Measurements from ENCODE around the gene SH3GL1. TPM values are rescaled to one million over a fixed set of nuclear protein-coding genes. Genes with fewer than 3 reads are reported as not detected.
"Not testable (repeated sequence)": the region's sequence is repeated elsewhere in the genome, so short reads cannot be mapped to it uniquely, and the experiment has no call there.

The SH3GL1 gene
- total RNA-seq, 1 donor from 2014 or later: 16.2 TPM

GRCh38 chr19:4349225-4349624, 51.1 kb downstream of the SH3GL1 start:
- H3K9me3 ChIP-seq (ENCODE audit: control insufficient read depth in 3 of 3, low read length in 3 of 3); H3K36me3 ChIP-seq (ENCODE audit: control insufficient read depth in 3 of 3, insufficient read depth in 3 of 3, low read length in 3 of 3); H3K9ac ChIP-seq (ENCODE audit: low read depth in 1 of 3, low read length in 3 of 3): not testable (repeated sequence)

GRCh38 chr19:4347521-4347920, 52.8 kb downstream of the SH3GL1 start:
- H3K4me3 ChIP-seq (ENCODE audit: low read length in 3 of 3): no peak overlapping the region
- H3K4me1 ChIP-seq (ENCODE audit: control insufficient read depth in 3 of 3, insufficient read depth in 3 of 3, low read length in 3 of 3): peaks cover 14 to 18% (median 17%) of the 10 kb centered on the region in 3 donors
- no peak overlapping the region for H3K27ac ChIP-seq (ENCODE audit: low read depth, low read length)
- H3K27me3 ChIP-seq (ENCODE audit: control insufficient read depth in 3 of 3, insufficient read depth in 3 of 3, low read length in 3 of 3): no peaks in the 10 kb centered on the region
- no peak overlapping the region for H3K9ac ChIP-seq (ENCODE audit: low read depth in 1 of 3, low read length in 3 of 3)
- no peaks in the 10 kb centered on the region for H3K9me3 ChIP-seq (ENCODE audit: control insufficient read depth in 3 of 3, low read length in 3 of 3)
- peaks cover 0 to 4% (median 4%) of the 10 kb centered on the region in 3 donors for H3K36me3 ChIP-seq (ENCODE audit: control insufficient read depth in 3 of 3, insufficient read depth in 3 of 3, low read length in 3 of 3)

More at GRCh38 chr19:4349225-4349624, 51.1 kb downstream of the SH3GL1 start:
- H3K4me3 ChIP-seq (ENCODE audit: low read length in 3 of 3); H3K27ac ChIP-seq (ENCODE audit: low read depth, low read length); H3K27me3 ChIP-seq (ENCODE audit: control insufficient read depth in 3 of 3, insufficient read depth in 3 of 3, low read length in 3 of 3): not testable (repeated sequence)
- H3K4me1 ChIP-seq (ENCODE audit: control insufficient read depth in 3 of 3, insufficient read depth in 3 of 3, low read length in 3 of 3): peaks cover 7 to 10% (median 8%) of the 10 kb centered on the region in 3 donors

GRCh38 chr19:4346020-4346383, 54.3 kb downstream of the SH3GL1 start:
- Histone ChIP-seq H3K36me3 (ENCODE audit: control insufficient read depth in 3 of 3, insufficient read depth in 3 of 3, low read length in 3 of 3) (peaks cover 0 to 4% (median 4%) of the 10 kb centered on the region in 3 donors), H3K9me3 (ENCODE audit: control insufficient read depth in 3 of 3, low read length in 3 of 3) (no peaks in the 10 kb centered on the region), H3K27me3 (ENCODE audit: control insufficient read depth in 3 of 3, insufficient read depth in 3 of 3, low read length in 3 of 3) (no peaks in the 10 kb centered on the region), H3K9ac (ENCODE audit: low read depth in 1 of 3, low read length in 3 of 3) (no peak overlapping the region), H3K4me3 (ENCODE audit: low read length in 3 of 3) (no peak overlapping the region), H3K4me1 (ENCODE audit: control insufficient read depth in 3 of 3, insufficient read depth in 3 of 3, low read length in 3 of 3) (peaks cover 18 to 22% (median 20%) of the 10 kb centered on the region in 3 donors), H3K27ac (ENCODE audit: low read depth, low read length) (no peak overlapping the region)

GRCh38 chr19:4345342-4346019, 54.9 kb downstream of the SH3GL1 start:
- H3K27me3 ChIP-seq (ENCODE audit: control insufficient read depth in 3 of 3, insufficient read depth in 3 of 3, low read length in 3 of 3): no peaks in the 10 kb centered on the region
- no peak overlapping the region for H3K9ac ChIP-seq (ENCODE audit: low read depth in 1 of 3, low read length in 3 of 3)
- H3K4me3 ChIP-seq (ENCODE audit: low read length in 3 of 3): no peak overlapping the region
- H3K27ac ChIP-seq (ENCODE audit: low read depth, low read length): no peak overlapping the region
- no peaks in the 10 kb centered on the region for H3K9me3 ChIP-seq (ENCODE audit: control insufficient read depth in 3 of 3, low read length in 3 of 3)
- H3K4me1 ChIP-seq (ENCODE audit: control insufficient read depth in 3 of 3, insufficient read depth in 3 of 3, low read length in 3 of 3): peaks cover 18 to 22% (median 20%) of the 10 kb centered on the region in 3 donors
- peaks cover 0 to 4% (median 4%) of the 10 kb centered on the region in 3 donors for H3K36me3 ChIP-seq (ENCODE audit: control insufficient read depth in 3 of 3, insufficient read depth in 3 of 3, low read length in 3 of 3)

- Histone ChIP-seq H3K27me3 (ENCODE audit: control insufficient read depth in 3 of 3, insufficient read depth in 3 of 3, low read length in 3 of 3) (no peaks in the 10 kb centered on the region), H3K36me3 (ENCODE audit: control insufficient read depth in 3 of 3, insufficient read depth in 3 of 3, low read length in 3 of 3) (peaks cover 0 to 4% (median 4%) of the 10 kb centered on the region in 3 donors), H3K4me1 (ENCODE audit: control insufficient read depth in 3 of 3, insufficient read depth in 3 of 3, low read length in 3 of 3) (peaks cover 18 to 23% (median 20%) of the 10 kb centered on the region in 3 donors), H3K9me3 (ENCODE audit: control insufficient read depth in 3 of 3, low read length in 3 of 3) (no peaks in the 10 kb centered on the region), H3K9ac (ENCODE audit: low read depth in 1 of 3, low read length in 3 of 3) (peak within 1 kb of the TSS; percentile 80 to 95 (median 88)), H3K4me3 (ENCODE audit: low read length in 3 of 3) (peak within 1 kb of the TSS; percentile 89 to 97 (median 94)), H3K27ac (ENCODE audit: low read depth, low read length) (peak within 1 kb of the TSS; percentile 90)
These were observed 56.7 kb downstream of the SH3GL1 start, which contains the start of gene MPND for GRCh38 chr19:4343370-4344307. Gene MPND, plus strand, starts transcription at chr19:4343562. Its CDS starts 32 bp downstream, at chr19:4343594.

GRCh38 chr19:4342615-4343369, 57.6 kb downstream of the SH3GL1 start:
- peak overlapping the region; percentile 90 for H3K27ac ChIP-seq (ENCODE audit: low read depth, low read length)
- peak overlapping the region; percentile 89 to 97 (median 94) for H3K4me3 ChIP-seq (ENCODE audit: low read length in 3 of 3)
- H3K4me1 ChIP-seq (ENCODE audit: control insufficient read depth in 3 of 3, insufficient read depth in 3 of 3, low read length in 3 of 3): peaks cover 20 to 30% (median 24%) of the 10 kb centered on the region in 3 donors
- no peaks in the 10 kb centered on the region for H3K9me3 ChIP-seq (ENCODE audit: control insufficient read depth in 3 of 3, low read length in 3 of 3)
- peaks cover 0 to 4% (median 4%) of the 10 kb centered on the region in 3 donors for H3K36me3 ChIP-seq (ENCODE audit: control insufficient read depth in 3 of 3, insufficient read depth in 3 of 3, low read length in 3 of 3)
- H3K27me3 ChIP-seq (ENCODE audit: control insufficient read depth in 3 of 3, insufficient read depth in 3 of 3, low read length in 3 of 3): no peaks in the 10 kb centered on the region
- peak overlapping the region; percentile 80 to 95 (median 88) for H3K9ac ChIP-seq (ENCODE audit: low read depth in 1 of 3, low read length in 3 of 3)

GRCh38 chr19:4342314-4342614, 58.1 kb downstream of the SH3GL1 start:
- H3K27ac ChIP-seq (ENCODE audit: low read depth, low read length): peak overlapping the region; percentile 78

GRCh38 chr19:4338441-4339355, 61.6 kb downstream of the SH3GL1 start, which contains the start of gene STAP2:
Gene STAP2, minus strand, starts transcription at chr19:4338827. Its CDS starts 74 bp downstream, at chr19:4338753.
- H3K4me1 ChIP-seq (ENCODE audit: control insufficient read depth in 3 of 3, insufficient read depth in 3 of 3, low read length in 3 of 3): peaks cover 9 to 17% (median 14%) of the 10 kb centered on the region in 3 donors
- no peaks in the 10 kb centered on the region for H3K9me3 ChIP-seq (ENCODE audit: control insufficient read depth in 3 of 3, low read length in 3 of 3)
- peak within 1 kb of the TSS; percentile 60 to 88 (median 79) for H3K9ac ChIP-seq (ENCODE audit: low read depth in 1 of 3, low read length in 3 of 3)
- H3K4me3 ChIP-seq (ENCODE audit: low read length in 3 of 3): peak within 1 kb of the TSS; percentile 64 to 81 (median 72)
- H3K27me3 ChIP-seq (ENCODE audit: control insufficient read depth in 3 of 3, insufficient read depth in 3 of 3, low read length in 3 of 3): no peaks in the 10 kb centered on the region
- no peaks in the 10 kb centered on the region for H3K36me3 ChIP-seq (ENCODE audit: control insufficient read depth in 3 of 3, insufficient read depth in 3 of 3, low read length in 3 of 3)
- H3K27ac ChIP-seq (ENCODE audit: low read depth, low read length): no peak within 1 kb of the TSS

More at GRCh38 chr19:4342314-4342614, 58.1 kb downstream of the SH3GL1 start:
- Histone ChIP-seq H3K4me1 (ENCODE audit: control insufficient read depth in 3 of 3, insufficient read depth in 3 of 3, low read length in 3 of 3) (peaks cover 20 to 30% (median 25%) of the 10 kb centered on the region in 3 donors), H3K9me3 (ENCODE audit: control insufficient read depth in 3 of 3, low read length in 3 of 3) (no peaks in the 10 kb centered on the region), H3K4me3 (ENCODE audit: low read length in 3 of 3) (peak overlapping the region; percentile 79 to 88 (median 84)), H3K36me3 (ENCODE audit: control insufficient read depth in 3 of 3, insufficient read depth in 3 of 3, low read length in 3 of 3) (peaks cover 0 to 4% (median 4%) of the 10 kb centered on the region in 3 donors), H3K27me3 (ENCODE audit: control insufficient read depth in 3 of 3, insufficient read depth in 3 of 3, low read length in 3 of 3) (no peaks in the 10 kb centered on the region), H3K9ac (ENCODE audit: low read depth in 1 of 3, low read length in 3 of 3) (peak overlapping the region; percentile 80 to 95 (median 87))
